Gastrocnemius medialis (tissue), 4 donors: Measurements from ENCODE around the gene CC2D2B. TPM values are rescaled to one million over a fixed set of nuclear protein-coding genes. Genes with fewer than 3 reads are reported as not detected.
"Not testable (repeated sequence)": the region's sequence is repeated elsewhere in the genome, so short reads cannot be mapped to it uniquely, and the experiment has no call there.

Experiments used
- ATAC-seq, 2 donors: fragments of 150-250 bp; one replicate each; pipeline ENCODE4 v1.9.1; 2016
- DNase-seq, 2 donors: peaks; one replicate each; pipeline ENCODE4 v3.0.0-alpha.2; 2019
- H3K27ac ChIP-seq, 4 donors: fragments of 200-600 bp; sonication (generic); 1 replicate in 1 of 4; 2 replicates in 3 of 4; pipeline ENCODE4 v1.5.1; 2016 to 2018; ENCODE audit warnings: mild to moderate bottlenecking in 2 of 4, moderate library complexity in 1 of 4
- H3K27me3 ChIP-seq, 3 donors: fragments of 200-600 bp; sonication (generic) in 2 of 3; 1 replicate in 1 of 3; 2 replicates in 2 of 3; pipeline versions ENCODE4 v1.5.1 to v1.6.0; 2016 to 2019; ENCODE audit warnings: mild to moderate bottlenecking in 1 of 3, moderate library complexity in 1 of 3
- H3K36me3 ChIP-seq, 2 donors: fragments of 200-600 bp; sonication (generic) in 1 of 2; one replicate each; pipeline ENCODE4 v1.5.1; 2017 to 2018
- H3K4me1 ChIP-seq, 2 donors: fragments of 200-600 bp; sonication (generic) in 1 of 2; one replicate each; pipeline ENCODE4 v1.5.1; 2016 to 2017; ENCODE audit warnings: mild to moderate bottlenecking in 2 of 2
- H3K4me3 ChIP-seq, 4 donors: fragments of 200-600 bp; sonication (generic) in 3 of 4; 1 replicate in 1 of 4; 2 replicates in 3 of 4; pipeline ENCODE4 v1.5.1; 2016 to 2019; ENCODE audit warnings: mild to moderate bottlenecking in 2 of 4
- H3K9me3 ChIP-seq, 3 donors: fragments of 200-600 bp; sonication (generic) in 2 of 3; 1 replicate in 1 of 3; 2 replicates in 2 of 3; pipeline ENCODE4 v1.5.1; 2016 to 2019
- CTCF ChIP-seq, 5 experiments: fragments of 450-650 bp in 3 of 5; fragments of 200-600 bp in 2 of 5; sonication (generic) in 2 of 5; IDR thresholded peaks in 4 of 5; conservative IDR thresholded peaks in 1 of 5; 1 replicate in 4 of 5; 2 replicates in 1 of 5; pipeline ENCODE4 v1.5.1; 2016 to 2019; ENCODE audit warnings: antibody characterized with exemption in 5 of 5, mild to moderate bottlenecking in 3 of 5, moderate library complexity in 3 of 5
- POLR2A ChIP-seq, 2 donors: fragments of 450-650 bp; IDR thresholded peaks; one replicate each; pipeline ENCODE4 v1.6.1; 2017; ENCODE audit warnings: antibody characterized with exemption in 2 of 2, mild to moderate bottlenecking in 2 of 2, moderate library complexity in 2 of 2
- in situ Hi-C, 4 donors: fragments of 200-750 bp; cut with MboI; loops; one replicate each; pipeline versions ENCODE4 v1.15.0 to v1.8.0; 2017; ENCODE audit warnings: low sequenced_read_pairs in 4 of 4
- intact Hi-C: fragments of 100-400 bp; cut with DNase I; formaldehyde crosslinking; loops from one replicate; pipeline ENCODE4 v1.15.1; 2023; ENCODE audit warnings: low total_unique reads
- total RNA-seq, 4 donors: library from RNA; depleted of rRNA; stranded (reverse); fragments of >200 nt; gene quantifications; one replicate each; pipeline versions ENCODE4 v1.1.0 to v1.2.3, GENCODE V29; 2016

CC2D2B gene
- total RNA-seq, 4 donors from 2014 or later = 0.13 to 0.36 (median 0.31) TPM; not detected in 1

DNA sequence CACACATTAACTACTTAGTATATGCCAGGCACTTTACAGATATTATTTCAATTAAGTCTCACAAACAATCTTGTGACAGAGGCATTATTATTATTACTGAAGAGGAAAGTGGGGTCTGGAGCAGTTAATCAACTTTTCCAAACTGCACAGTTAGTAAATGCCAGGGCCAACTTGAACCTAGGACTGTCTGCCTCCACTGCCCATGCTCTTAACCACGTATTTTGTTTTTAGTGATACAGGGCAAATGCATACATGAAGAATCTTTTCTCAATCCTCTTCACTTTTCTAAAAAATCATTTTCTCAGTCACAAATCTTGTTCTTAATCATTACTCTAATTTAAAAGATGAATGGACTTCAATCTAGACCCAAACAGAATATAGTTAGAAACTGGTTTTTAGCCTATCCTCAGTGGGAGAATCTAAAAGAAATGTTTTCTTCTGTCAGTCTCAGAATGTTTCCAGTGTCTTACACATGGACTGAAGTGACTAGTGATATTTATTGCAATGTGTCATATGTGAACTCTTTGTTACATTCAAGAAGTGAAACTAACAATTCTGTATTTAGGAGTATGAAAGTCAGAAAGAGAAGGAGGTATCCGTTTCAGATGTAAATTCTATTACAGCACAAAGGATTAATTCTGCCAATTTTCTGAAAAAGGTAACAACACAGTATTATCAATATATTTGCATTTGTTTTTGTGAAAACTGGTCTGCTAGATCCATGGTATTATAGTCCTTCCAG lies 80.1 kb downstream of the CC2D2B start:
- ATAC-seq (no peak), DNase-seq (no peak)
- no peaks in the 10 kb centered on the region for H3K36me3 ChIP-seq
- no peaks in the 10 kb centered on the region for H3K27me3 ChIP-seq
- no peaks in the 10 kb centered on the region for H3K9me3 ChIP-seq
- no peak for TF ChIP-seq POLR2A (IDR thresholded peaks at IDR 0.05)
- TF ChIP-seq CTCF (IDR thresholded peaks at IDR 0.05 in 4 of 5, conservative IDR thresholded peaks at IDR 0.05 in 1 of 5) = no peak
- in situ Hi-C loops (no loop called here), intact Hi-C loops (no loop called here)
- H3K27ac ChIP-seq = no peak overlapping the region
- no peak overlapping the region for H3K4me3 ChIP-seq
- H3K4me1 ChIP-seq = no peaks in the 10 kb centered on the region

GRCh38 chr10:95988702-95989101 lies 80.9 kb downstream of the CC2D2B start:
- TF ChIP-seq CTCF (IDR thresholded peaks at IDR 0.05 in 4 of 5, conservative IDR thresholded peaks at IDR 0.05 in 1 of 5) = no peak
- no peak for TF ChIP-seq POLR2A (IDR thresholded peaks at IDR 0.05)
- no peak for ATAC-seq
- intact Hi-C loops (no loop called here), in situ Hi-C loops (no loop called here)
- DNase-seq = no peak
- H3K4me1 ChIP-seq = no peaks in the 10 kb centered on the region
- no peaks in the 10 kb centered on the region for H3K27me3 ChIP-seq
- H3K27ac ChIP-seq = no peak overlapping the region
- H3K36me3 ChIP-seq = no peaks in the 10 kb centered on the region
- H3K4me3 ChIP-seq = no peak overlapping the region
- H3K9me3 ChIP-seq = no peaks in the 10 kb centered on the region

DNA sequence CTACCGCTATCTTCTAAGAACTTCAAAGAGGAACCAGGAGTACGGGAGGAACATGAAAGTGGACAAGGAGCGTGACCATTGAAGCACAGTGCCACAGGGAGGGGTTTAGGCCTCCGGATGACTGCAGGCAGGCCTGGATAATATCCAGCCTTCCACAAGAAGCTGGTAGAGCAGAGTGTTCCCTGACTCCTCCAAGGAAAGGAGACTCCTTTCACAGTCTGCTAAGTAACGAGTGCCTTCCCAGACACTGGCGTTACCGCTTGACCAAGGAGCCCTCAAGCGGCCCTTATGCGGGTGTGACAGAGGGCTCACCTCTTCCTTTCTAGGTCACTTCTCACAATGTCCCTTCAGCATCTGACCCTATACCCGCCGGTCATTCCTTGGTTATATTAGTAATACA lies 86.6 kb downstream of the CC2D2B start:
- H3K9me3 ChIP-seq, DNase-seq, H3K27me3 ChIP-seq, H3K4me3 ChIP-seq, intact Hi-C loops, ATAC-seq, in situ Hi-C loops, H3K4me1 ChIP-seq, H3K36me3 ChIP-seq, H3K27ac ChIP-seq: not testable (repeated sequence)

GRCh38 chr10:95998255-95998784 lies 90.5 kb downstream of the CC2D2B start:
- no peak overlapping the region for H3K4me3 ChIP-seq
- no peaks in the 10 kb centered on the region for H3K9me3 ChIP-seq
- TF ChIP-seq CTCF (IDR thresholded peaks at IDR 0.05 in 4 of 5, conservative IDR thresholded peaks at IDR 0.05 in 1 of 5) = no peak
- intact Hi-C loops = no loop called here
- no peaks in the 10 kb centered on the region for H3K4me1 ChIP-seq
- in situ Hi-C loops = no loop called here
- no peaks in the 10 kb centered on the region for H3K36me3 ChIP-seq
- H3K27me3 ChIP-seq = no peaks in the 10 kb centered on the region
- H3K27ac ChIP-seq = no peak overlapping the region
- no peak for ATAC-seq
- DNase-seq = no peak

DNA sequence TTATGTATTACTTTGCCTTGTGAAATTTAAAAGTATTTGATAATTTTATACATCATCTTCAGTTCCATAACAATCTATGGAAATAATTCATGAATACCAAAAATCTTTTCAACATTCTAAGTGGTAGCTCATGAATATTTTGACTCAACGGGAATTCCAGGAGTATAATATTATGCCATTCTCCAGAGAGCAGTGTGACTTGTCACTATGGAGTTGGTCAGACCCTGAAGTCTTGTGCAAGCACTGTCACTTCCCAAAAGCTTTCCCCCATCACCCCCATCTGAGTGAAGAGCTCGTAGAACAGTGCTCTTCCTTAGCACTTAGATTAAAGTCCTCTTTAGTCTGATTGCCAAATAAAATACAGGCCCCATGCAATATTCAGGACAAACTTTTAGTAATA lies 106.2 kb downstream of the CC2D2B start:
- no peaks in the 10 kb centered on the region for H3K27me3 ChIP-seq
- in situ Hi-C loops = loop anchor here in 1 of 4 donors (10.0 kb wide), 1 partner anchor 281 kb away; no protein-coding TSS in a partner anchor
- no peak overlapping the region for H3K27ac ChIP-seq
- ATAC-seq = no peak
- intact Hi-C loops = no loop called here
- no peaks in the 10 kb centered on the region for H3K4me1 ChIP-seq
- no peaks in the 10 kb centered on the region for H3K36me3 ChIP-seq
- DNase-seq = no peak
- TF ChIP-seq CTCF (IDR thresholded peaks at IDR 0.05 in 4 of 5, conservative IDR thresholded peaks at IDR 0.05 in 1 of 5) (no peak), POLR2A (IDR thresholded peaks at IDR 0.05) (no peak)
- no peak overlapping the region for H3K4me3 ChIP-seq
- H3K9me3 ChIP-seq = no peaks in the 10 kb centered on the region
